Endodermal cell (in vitro differentiated cells): Measurements from ENCODE around the gene ANGPTL7. TPM values are rescaled to one million over a fixed set of nuclear protein-coding genes. Genes with fewer than 3 reads are reported as not detected.
A peak's percentile ranks its signal among the peaks of the same experiment; 100 is the strongest.

ENCODE experiments used
- DNase-seq: peaks from one replicate; pipeline ENCODE4 v3.0.0-alpha.2; 2017
- H3K27ac ChIP-seq: 2 replicates; pipeline ENCODE4 v1.5.1; 2013; ENCODE audit warnings: mild to moderate bottlenecking, low read depth, low read length, moderate library complexity
- H3K27me3 ChIP-seq: 2 replicates; pipeline ENCODE4 v1.6.1; 2013; ENCODE audit warnings: mild to moderate bottlenecking, low read length, moderate library complexity; ENCODE audit not compliant: insufficient read depth, control insufficient read depth, poor library complexity, severe bottlenecking
- H3K36me3 ChIP-seq: 2 replicates; pipeline ENCODE4 v1.7.0; 2013; ENCODE audit warnings: mild to moderate bottlenecking, low read length, moderate library complexity; ENCODE audit not compliant: control insufficient read depth, insufficient read depth
- H3K4me1 ChIP-seq: one replicate; pipeline ENCODE4 v1.7.0; 2013; ENCODE audit warnings: low read length; ENCODE audit not compliant: control insufficient read depth, insufficient read depth
- H3K4me3 ChIP-seq: 2 replicates; pipeline ENCODE4 v1.5.1; 2013; ENCODE audit warnings: mild to moderate bottlenecking, low read length, moderate library complexity
- H3K9ac ChIP-seq: 2 replicates; pipeline ENCODE4 v1.6.1; 2013; ENCODE audit warnings: mild to moderate bottlenecking, low read length, moderate library complexity; ENCODE audit not compliant: poor library complexity, severe bottlenecking; ENCODE audit errors: extremely low read depth
- H3K9me3 ChIP-seq: 2 replicates; pipeline ENCODE4 v1.6.1; 2013; ENCODE audit warnings: mild to moderate bottlenecking, low read length, moderate library complexity; ENCODE audit not compliant: control insufficient read depth
- H3K27ac Mint-ChIP-seq: 2 replicates; pipeline ENCODE4 v1.8.0; 2020; ENCODE audit warnings: mixed read lengths
- H3K27me3 Mint-ChIP-seq: 2 replicates; pipeline ENCODE4 v1.8.0; 2021; ENCODE audit warnings: mild to moderate bottlenecking, mixed read lengths; ENCODE audit not compliant: insufficient read depth
- H3K36me3 Mint-ChIP-seq: 2 replicates; pipeline ENCODE4 v1.8.0; 2020; ENCODE audit warnings: low read depth, mixed read lengths
- H3K4me1 Mint-ChIP-seq: 2 replicates; pipeline ENCODE4 v1.8.0; 2020; ENCODE audit warnings: mixed read lengths
- H3K4me3 Mint-ChIP-seq: 2 replicates; pipeline ENCODE4 v1.8.0; 2020; ENCODE audit warnings: mild to moderate bottlenecking, moderate library complexity, mixed read lengths
- H3K9me3 Mint-ChIP-seq: 2 replicates; pipeline ENCODE4 v1.8.0; 2020; ENCODE audit warnings: mild to moderate bottlenecking, mixed read lengths
- WGBS, 2 experiments: methylation state at CpG; one replicate each; pipeline versions ENCODE4 v1.1.5 to v1.1.7; 2013; ENCODE audit warnings: missing lambda C conversion rate in 2 of 2, mixed read lengths in 1 of 2; ENCODE audit not compliant: insufficient coverage in 1 of 2, insufficient read length in 1 of 2; 5-methylcytosine and 5-hydroxymethylcytosine counted together
- total RNA-seq, 2 donors: library from RNA; stranded (reverse); fragmentation: NEBNext Ultra II Directional in 1 of 2; extraction: Animal tissue kit (Norgen Biotek cat#: 25700) in 1 of 2; gene quantifications; 2 replicates in 1 of 2; 3 replicates in 1 of 2; pipeline ENCODE4 v1.2.1, GENCODE V29; 2021
- TF ChIP-seq, protein P1 (sequence below): fragments of 200-600 bp; sonication (generic); conservative IDR thresholded peaks from 2 replicates; pipeline ENCODE4 v1.5.0; 2021; ENCODE audit warnings: antibody characterized with exemption, mild to moderate bottlenecking

The ANGPTL7 gene
- total RNA-seq, 2 donors from 2014 or later = not detected

- WGBS, 2 experiments = 100% methylated on average over 1 of the region's 2 CpGs; no CpG with 5 or more reads in 1 of the 2 experiments
- H3K4me1 Mint-ChIP-seq = peaks cover 9% of the 10 kb centered on the region
- Histone ChIP-seq H3K9me3 (no peaks in the 10 kb centered on the region), H3K4me1 (no peaks in the 10 kb centered on the region), H3K36me3 (peaks cover 90% of the 10 kb centered on the region), H3K4me3 (no peak overlapping the region), H3K9ac (no peak overlapping the region), H3K27ac (no peak overlapping the region), H3K27me3 (no peaks in the 10 kb centered on the region)
- DNase-seq = no peak
- peaks cover 84% of the 10 kb centered on the region for H3K36me3 Mint-ChIP-seq
- H3K4me3 Mint-ChIP-seq = no peak overlapping the region
- TF ChIP-seq, protein P1, sequence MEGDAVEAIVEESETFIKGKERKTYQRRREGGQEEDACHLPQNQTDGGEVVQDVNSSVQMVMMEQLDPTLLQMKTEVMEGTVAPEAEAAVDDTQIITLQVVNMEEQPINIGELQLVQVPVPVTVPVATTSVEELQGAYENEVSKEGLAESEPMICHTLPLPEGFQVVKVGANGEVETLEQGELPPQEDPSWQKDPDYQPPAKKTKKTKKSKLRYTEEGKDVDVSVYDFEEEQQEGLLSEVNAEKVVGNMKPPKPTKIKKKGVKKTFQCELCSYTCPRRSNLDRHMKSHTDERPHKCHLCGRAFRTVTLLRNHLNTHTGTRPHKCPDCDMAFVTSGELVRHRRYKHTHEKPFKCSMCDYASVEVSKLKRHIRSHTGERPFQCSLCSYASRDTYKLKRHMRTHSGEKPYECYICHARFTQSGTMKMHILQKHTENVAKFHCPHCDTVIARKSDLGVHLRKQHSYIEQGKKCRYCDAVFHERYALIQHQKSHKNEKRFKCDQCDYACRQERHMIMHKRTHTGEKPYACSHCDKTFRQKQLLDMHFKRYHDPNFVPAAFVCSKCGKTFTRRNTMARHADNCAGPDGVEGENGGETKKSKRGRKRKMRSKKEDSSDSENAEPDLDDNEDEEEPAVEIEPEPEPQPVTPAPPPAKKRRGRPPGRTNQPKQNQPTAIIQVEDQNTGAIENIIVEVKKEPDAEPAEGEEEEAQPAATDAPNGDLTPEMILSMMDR = no peak
- H3K9me3 Mint-ChIP-seq = no peaks in the 10 kb centered on the region
- no peaks in the 10 kb centered on the region for H3K27me3 Mint-ChIP-seq
- no peak overlapping the region for H3K27ac Mint-ChIP-seq
Observed at GRCh38 chr1:11215381-11216005, 26.3 kb downstream of the ANGPTL7 start.

DNA sequence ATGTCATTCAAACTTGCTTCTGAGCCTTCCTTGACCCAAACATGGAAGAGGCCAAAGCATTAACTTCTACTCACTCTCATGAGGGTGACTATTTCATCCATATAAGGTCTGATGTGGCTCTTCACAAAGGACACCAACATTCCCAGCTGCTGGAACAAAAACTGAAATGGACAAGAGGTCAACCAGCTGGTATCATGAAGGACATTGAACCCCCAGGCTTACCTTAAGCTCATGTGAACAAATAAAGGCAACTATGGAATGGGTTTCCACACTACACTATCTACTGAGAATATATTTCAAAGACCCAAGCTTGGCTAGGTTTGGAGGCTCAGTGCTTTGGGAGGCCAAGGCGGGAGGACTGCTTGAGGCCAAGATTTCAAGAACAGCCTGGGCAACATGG lies 26.9 kb downstream of the ANGPTL7 start:
- Mint-ChIP-seq H3K27ac (peak overlapping the region; percentile 59), H3K9me3 (no peaks in the 10 kb centered on the region), H3K4me3 (no peak overlapping the region), H3K36me3 (peaks cover 80% of the 10 kb centered on the region), H3K27me3 (no peaks in the 10 kb centered on the region), H3K4me1 (peaks cover 9% of the 10 kb centered on the region)
- Histone ChIP-seq H3K9ac (no peak overlapping the region), H3K27me3 (no peaks in the 10 kb centered on the region), H3K9me3 (no peaks in the 10 kb centered on the region), H3K27ac (no peak overlapping the region), H3K4me1 (no peaks in the 10 kb centered on the region), H3K4me3 (no peak overlapping the region), H3K36me3 (peaks cover 87% of the 10 kb centered on the region)
- TF ChIP-seq, protein P1 = no peak
- WGBS, 2 experiments = 86% methylated on average over 1 of the region's 1 CpG; no CpG with 5 or more reads in 1 of the 2 experiments
- DNase-seq = no peak

DNA sequence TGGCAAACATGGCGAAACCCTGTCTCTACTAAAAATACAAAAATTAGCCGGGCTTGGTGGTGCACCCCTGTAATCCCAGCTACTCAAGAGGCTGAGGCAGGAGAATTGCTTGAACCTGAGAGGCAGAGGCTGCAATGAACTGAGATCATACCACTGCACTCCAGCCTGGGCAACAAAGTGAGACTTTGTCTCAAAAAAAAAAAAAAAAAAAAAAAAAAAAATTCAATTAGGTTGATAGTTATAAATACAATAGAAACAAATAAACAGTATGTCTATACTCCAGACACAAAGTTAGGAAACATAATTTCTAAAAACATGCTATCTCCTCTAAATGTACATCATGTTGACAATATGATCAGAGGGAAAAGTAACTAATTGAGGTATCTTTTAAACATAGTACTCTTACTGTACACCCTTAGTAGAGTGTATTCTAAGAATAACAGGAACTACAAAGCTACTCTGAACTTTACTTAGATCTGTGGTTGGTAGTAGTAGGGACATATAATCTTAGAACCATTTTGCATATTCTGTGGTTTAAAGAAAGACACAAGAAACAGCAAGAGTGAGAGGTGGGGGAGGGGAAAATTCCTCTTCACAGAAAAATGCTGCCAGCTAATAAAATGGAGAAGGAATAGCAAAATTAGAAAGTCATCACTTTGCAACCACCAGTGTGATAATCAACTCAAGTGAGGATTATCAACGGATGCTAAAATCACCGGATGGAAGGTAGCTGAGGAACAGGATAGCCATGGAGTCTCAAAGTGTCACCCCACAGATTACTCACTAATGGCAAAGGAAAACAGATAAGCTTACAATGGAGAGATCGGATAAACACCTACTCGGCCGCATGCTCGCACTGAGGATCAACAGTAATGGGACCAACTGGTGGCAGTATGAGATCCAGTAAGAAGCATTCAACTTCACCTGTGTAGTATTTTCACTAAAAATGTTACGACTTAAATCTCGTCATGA lies 38.2 kb downstream of the ANGPTL7 start:
- Mint-ChIP-seq H3K4me1 (peaks cover 9% of the 10 kb centered on the region), H3K4me3 (no peak overlapping the region), H3K27ac (peak overlapping the region; percentile 54), H3K27me3 (peaks cover 2% of the 10 kb centered on the region), H3K36me3 (peaks cover 66% of the 10 kb centered on the region), H3K9me3 (no peaks in the 10 kb centered on the region)
- no peak for DNase-seq
- 86 to 89% methylated on average over 9 to 10 of the region's 10 CpGs for WGBS, 2 experiments
- H3K9me3 ChIP-seq = no peaks in the 10 kb centered on the region
- no peaks in the 10 kb centered on the region for H3K27me3 ChIP-seq
- peaks cover 70% of the 10 kb centered on the region for H3K36me3 ChIP-seq
- no peak overlapping the region for H3K27ac ChIP-seq
- peaks cover 5% of the 10 kb centered on the region for H3K4me1 ChIP-seq
- TF ChIP-seq, protein P1 = no peak
- no peak overlapping the region for H3K4me3 ChIP-seq
- no peak overlapping the region for H3K9ac ChIP-seq
